Progenitor cell of endocrine pancreas (in vitro differentiated cells): ENCODE measurements around the gene SLC12A4. TPM values are rescaled to one million over a fixed set of nuclear protein-coding genes. Genes with fewer than 3 reads are reported as not detected.

Experiments
- DNase-seq: peaks from one replicate; pipeline ENCODE4 v3.0.0; 2021; ENCODE audit warnings: low spot score; ENCODE audit not compliant: unreplicated experiment
- H3K27ac Mint-ChIP-seq: 2 replicates; pipeline ENCODE4 v1.8.0; 2021; ENCODE audit warnings: mild to moderate bottlenecking, moderate library complexity, mixed read lengths
- H3K27me3 Mint-ChIP-seq: 2 replicates; pipeline ENCODE4 v1.8.0; 2021; ENCODE audit warnings: mixed read lengths
- H3K36me3 Mint-ChIP-seq: 2 replicates; pipeline ENCODE4 v1.8.0; 2022; ENCODE audit warnings: mixed read lengths; ENCODE audit not compliant: insufficient read depth
- H3K4me1 Mint-ChIP-seq: 2 replicates; pipeline ENCODE4 v1.8.0; 2021; ENCODE audit warnings: low read depth, mixed read lengths
- H3K4me3 Mint-ChIP-seq: 2 replicates; pipeline ENCODE4 v1.8.0; 2021; ENCODE audit warnings: low read depth, mild to moderate bottlenecking, moderate library complexity, mixed read lengths
- H3K9me3 Mint-ChIP-seq: 2 replicates; pipeline ENCODE4 v1.8.0; 2021; ENCODE audit warnings: low read depth, mixed read lengths
- total RNA-seq: library from RNA; stranded (reverse); gene quantifications from 2 replicates; pipeline ENCODE4 v1.2.1, GENCODE V29; 2021
- TF ChIP-seq, protein P1 (sequence below): fragments of 200-600 bp; sonication (generic); IDR thresholded peaks from one replicate; pipeline ENCODE4 v1.5.0; 2021; ENCODE audit warnings: antibody characterized with exemption, mild to moderate bottlenecking; ENCODE audit not compliant: unreplicated experiment

SLC12A4 gene
- total RNA-seq, 1 donor from 2014 or later, result 74.3 TPM

DNA sequence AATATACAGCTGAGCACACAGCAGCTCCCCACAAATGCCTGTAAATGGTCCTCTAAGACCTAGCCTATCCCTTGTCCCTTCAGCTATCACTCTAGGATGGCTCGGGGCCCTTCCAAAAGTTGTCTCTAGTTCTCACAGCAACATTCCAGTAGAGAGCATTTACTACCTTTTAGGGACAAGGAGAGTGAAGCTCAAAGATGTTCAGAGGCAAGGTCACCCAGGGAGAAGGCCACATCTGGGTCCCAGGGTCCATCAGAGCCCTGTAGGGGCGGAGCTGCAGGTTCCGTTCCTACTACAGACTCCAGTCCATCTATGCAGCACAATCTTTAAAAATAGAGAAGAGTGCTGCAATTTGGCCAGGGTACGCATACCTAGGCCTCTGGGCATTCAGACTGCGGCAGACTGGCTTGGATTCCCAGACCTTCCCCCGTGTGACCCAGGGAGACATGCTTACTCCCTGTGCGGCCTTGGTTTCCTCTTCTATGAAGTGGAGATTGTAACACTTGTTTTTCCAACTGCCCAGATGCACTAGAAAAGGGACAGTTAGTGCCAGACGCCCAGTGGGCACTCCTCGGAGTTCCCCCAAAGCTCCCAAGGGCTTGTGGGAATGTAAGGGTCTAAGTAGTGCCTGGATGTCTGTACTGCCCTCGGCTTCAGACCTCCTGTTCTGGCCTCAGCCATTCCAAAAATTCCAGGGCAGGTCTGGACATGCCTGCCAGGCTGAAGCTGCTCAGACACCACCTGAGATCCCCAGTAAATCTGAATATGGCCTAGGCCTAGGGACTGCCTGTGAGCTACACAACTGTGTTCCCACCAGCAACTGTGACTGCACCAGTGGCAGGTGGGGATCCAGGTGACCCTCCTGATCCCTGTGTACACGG lies 2.5 kb downstream of the SLC12A4 start:
- TF ChIP-seq, protein P1, sequence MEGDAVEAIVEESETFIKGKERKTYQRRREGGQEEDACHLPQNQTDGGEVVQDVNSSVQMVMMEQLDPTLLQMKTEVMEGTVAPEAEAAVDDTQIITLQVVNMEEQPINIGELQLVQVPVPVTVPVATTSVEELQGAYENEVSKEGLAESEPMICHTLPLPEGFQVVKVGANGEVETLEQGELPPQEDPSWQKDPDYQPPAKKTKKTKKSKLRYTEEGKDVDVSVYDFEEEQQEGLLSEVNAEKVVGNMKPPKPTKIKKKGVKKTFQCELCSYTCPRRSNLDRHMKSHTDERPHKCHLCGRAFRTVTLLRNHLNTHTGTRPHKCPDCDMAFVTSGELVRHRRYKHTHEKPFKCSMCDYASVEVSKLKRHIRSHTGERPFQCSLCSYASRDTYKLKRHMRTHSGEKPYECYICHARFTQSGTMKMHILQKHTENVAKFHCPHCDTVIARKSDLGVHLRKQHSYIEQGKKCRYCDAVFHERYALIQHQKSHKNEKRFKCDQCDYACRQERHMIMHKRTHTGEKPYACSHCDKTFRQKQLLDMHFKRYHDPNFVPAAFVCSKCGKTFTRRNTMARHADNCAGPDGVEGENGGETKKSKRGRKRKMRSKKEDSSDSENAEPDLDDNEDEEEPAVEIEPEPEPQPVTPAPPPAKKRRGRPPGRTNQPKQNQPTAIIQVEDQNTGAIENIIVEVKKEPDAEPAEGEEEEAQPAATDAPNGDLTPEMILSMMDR, result no peak
- peaks cover 29% of the 10 kb centered on the region for H3K4me1 Mint-ChIP-seq
- peak overlapping the region; percentile 98 for H3K4me3 Mint-ChIP-seq
- H3K36me3 Mint-ChIP-seq, result peaks cover 7% of the 10 kb centered on the region
- no peaks in the 10 kb centered on the region for H3K9me3 Mint-ChIP-seq
- DNase-seq, result no peak
- peak overlapping the region; percentile 64 for H3K27ac Mint-ChIP-seq
- H3K27me3 Mint-ChIP-seq, result no peaks in the 10 kb centered on the region

DNA sequence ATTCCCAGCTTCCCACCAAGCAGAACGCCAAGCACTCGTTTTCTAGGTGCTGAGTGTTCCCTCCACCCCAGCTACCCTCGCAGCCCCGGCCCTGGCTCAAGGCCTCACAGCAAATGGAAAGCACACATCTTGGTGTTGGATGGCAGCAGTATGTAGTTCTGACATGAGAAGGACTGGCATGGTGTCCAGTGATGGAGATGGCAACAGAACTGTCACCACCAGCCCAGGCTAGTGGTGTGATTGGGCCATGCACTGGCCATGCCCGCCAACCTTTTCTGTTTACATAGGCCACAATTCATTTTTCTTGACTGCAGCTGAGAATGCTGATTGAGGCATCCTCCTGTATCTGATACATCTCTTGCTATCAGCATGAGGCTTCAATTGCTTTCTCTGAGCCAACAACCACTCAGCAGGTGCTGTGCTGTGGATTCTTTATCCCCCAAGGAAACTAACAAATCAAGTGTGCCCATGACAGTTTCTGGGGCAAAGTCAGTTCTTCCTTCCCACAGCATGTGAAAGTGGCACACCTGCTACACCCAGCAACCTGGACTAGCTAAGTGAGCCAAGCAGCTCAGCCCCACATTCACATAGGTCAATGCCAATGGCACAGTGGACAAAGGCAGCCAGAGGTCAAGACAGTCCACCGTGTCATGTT lies 3.8 kb downstream of the SLC12A4 start:
- Mint-ChIP-seq H3K4me1 (peaks cover 26% of the 10 kb centered on the region), H3K4me3 (no peak overlapping the region), H3K36me3 (peaks cover 10% of the 10 kb centered on the region), H3K27ac (no peak overlapping the region), H3K27me3 (no peaks in the 10 kb centered on the region), H3K9me3 (no peaks in the 10 kb centered on the region)
- TF ChIP-seq, protein P1, result no peak
- DNase-seq, result no peak

DNA sequence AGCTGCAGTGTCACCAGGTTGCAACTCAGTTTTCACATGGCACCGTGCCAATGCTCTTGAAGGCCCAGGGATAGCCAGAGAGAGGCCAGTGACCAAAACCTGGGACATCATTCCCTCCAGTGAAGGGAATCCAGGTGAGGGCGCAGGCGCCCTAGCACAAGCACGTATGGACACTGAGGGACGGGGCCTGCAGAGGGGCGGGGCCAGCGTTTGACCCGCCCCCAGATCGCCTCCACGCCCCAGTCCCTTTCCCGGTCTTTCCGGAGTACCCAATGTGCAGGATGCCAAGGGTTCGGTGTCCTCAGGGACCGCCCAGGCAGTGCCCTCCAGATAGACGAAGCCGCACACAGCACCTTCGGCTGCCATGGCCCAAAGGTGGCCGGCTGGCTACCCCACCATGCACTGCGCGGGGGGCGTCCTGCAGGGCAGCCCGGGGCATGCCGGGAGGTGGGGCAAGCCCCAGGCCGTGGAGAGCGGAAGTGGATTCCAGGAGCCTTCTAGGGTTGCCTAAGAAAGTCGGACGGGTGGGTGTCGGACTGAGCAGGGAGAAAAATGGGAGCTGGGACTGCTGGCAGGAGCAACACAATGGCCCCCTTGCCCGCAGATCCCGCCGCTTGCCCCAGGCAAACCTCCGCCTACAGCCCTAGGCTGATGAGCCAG lies 4.6 kb downstream of the SLC12A4 start:
- TF ChIP-seq, protein P1, result no peak
- no peak overlapping the region for H3K4me3 Mint-ChIP-seq
- peaks cover 24% of the 10 kb centered on the region for H3K4me1 Mint-ChIP-seq
- H3K36me3 Mint-ChIP-seq, result peaks cover 10% of the 10 kb centered on the region
- no peak overlapping the region for H3K27ac Mint-ChIP-seq
- no peaks in the 10 kb centered on the region for H3K27me3 Mint-ChIP-seq
- DNase-seq, result no peak
- H3K9me3 Mint-ChIP-seq, result no peaks in the 10 kb centered on the region

DNA sequence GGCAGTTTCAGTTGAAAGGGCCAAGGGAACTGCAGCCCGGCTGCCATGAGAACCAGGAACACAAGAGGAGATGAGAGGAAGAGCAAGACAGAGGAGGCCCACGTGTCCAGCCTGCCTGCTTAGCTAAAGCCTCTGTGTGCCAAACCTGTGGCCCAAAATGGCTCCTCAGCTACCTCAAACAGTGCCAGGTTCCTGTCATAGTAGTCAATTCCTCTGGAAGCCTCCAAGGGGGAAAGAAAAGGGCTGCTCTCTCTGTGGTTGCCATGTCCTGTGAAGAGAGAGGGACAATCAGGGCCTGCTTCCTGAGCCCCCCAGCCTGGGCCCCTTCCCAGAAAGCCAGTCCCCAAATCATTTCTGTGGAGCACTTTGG lies 5.2 kb downstream of the SLC12A4 start:
- H3K4me1 Mint-ChIP-seq, result peaks cover 24% of the 10 kb centered on the region
- no peak for DNase-seq
- peaks cover 14% of the 10 kb centered on the region for H3K36me3 Mint-ChIP-seq
- H3K4me3 Mint-ChIP-seq, result no peak overlapping the region
- H3K27me3 Mint-ChIP-seq, result no peaks in the 10 kb centered on the region
- H3K9me3 Mint-ChIP-seq, result no peaks in the 10 kb centered on the region
- no peak overlapping the region for H3K27ac Mint-ChIP-seq
- TF ChIP-seq, protein P1, result no peak

DNA sequence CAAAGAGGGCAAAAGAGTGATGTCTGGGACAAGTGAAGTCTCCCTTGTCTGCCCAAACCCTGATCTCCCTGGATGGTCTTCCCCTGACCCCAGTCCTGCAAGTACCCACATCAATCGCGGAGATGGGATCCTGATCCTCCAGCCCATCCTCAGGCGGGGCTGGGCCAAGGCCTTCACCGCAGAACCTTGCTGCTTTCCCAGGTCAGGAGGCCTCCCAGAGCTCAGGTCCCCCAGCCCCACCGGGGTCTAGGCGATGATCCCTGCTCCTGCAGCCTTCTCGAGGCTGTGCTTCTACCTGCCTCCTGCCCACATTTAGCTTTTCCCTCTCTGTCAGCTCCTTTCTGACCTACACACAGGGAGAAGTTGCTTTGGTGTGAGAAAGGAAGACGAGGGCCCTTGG lies 6.3 kb downstream of the SLC12A4 start:
- Mint-ChIP-seq H3K4me3 (no peak overlapping the region), H3K9me3 (no peaks in the 10 kb centered on the region), H3K36me3 (peaks cover 15% of the 10 kb centered on the region), H3K4me1 (peaks cover 18% of the 10 kb centered on the region), H3K27ac (peak overlapping the region; percentile 33), H3K27me3 (no peaks in the 10 kb centered on the region)
- TF ChIP-seq, protein P1, result no peak
- DNase-seq, result no peak
